Transverse colon (tissue), 3 donors: ENCODE measurements around the gene AARS1.

ENCODE experiments used
- CTCF ChIP-seq, 5 experiments: fragments of 200-600 bp in 3 of 5; fragments of 450-650 bp in 2 of 5; sonication (generic) in 3 of 5; IDR thresholded peaks; 1 replicate in 2 of 5; 2 replicates in 3 of 5; pipeline ENCODE4 v1.5.1; 2016 to 2017; ENCODE audit warnings: antibody characterized with exemption in 5 of 5, inconsistent platforms in 3 of 5, mild to moderate bottlenecking in 2 of 5, moderate library complexity in 1 of 5
- POLR2A ChIP-seq: fragments of 450-650 bp; IDR thresholded peaks from one replicate; pipeline ENCODE4 v1.6.1; 2016; ENCODE audit warnings: antibody characterized with exemption, mild to moderate bottlenecking, moderate library complexity

GRCh38 chr16:70269471-70269870 is 19.8 kb downstream of the AARS1 start:
- no peak for TF ChIP-seq CTCF (IDR thresholded peaks at IDR 0.05)
- no peak for TF ChIP-seq POLR2A
